NCI-H82 treated with DMSO at 0.1 percent for 48 hours (cell line): Measurements from ENCODE around the gene TTC38.
"Not testable (repeated sequence)": the region's sequence is repeated elsewhere in the genome, so short reads cannot be mapped to it uniquely, and the experiment has no call there.

ENCODE experiments used
- DNase-seq: peaks from one replicate; lab custom pipeline; 2025; ENCODE audit not compliant: unreplicated experiment; lab: John Stamatoyannopoulos, UW

The TTC38 gene

GRCh38 chr22:46245511-46245910 is 22.3 kb upstream of the TTC38 start:
- no peak for DNase-seq

GRCh38 chr22:46246178-46246577 is 21.6 kb upstream of the TTC38 start:
- DNase-seq, result no peak

GRCh38 chr22:46247443-46247975 is 20.3 kb upstream of the TTC38 start:
- no peak for DNase-seq

- DNase-seq, result no peak
These were observed 17.6 kb upstream of the TTC38 start, which contains the start of gene CDPF1 for GRCh38 chr22:46250035-46250782. Gene CDPF1 (minus strand): TSS chr22:46250293. CDS start chr22:46248284, 2,009 bp downstream.

- DNase-seq, result no peak
These were observed 17.1 kb upstream of the TTC38 start for GRCh38 chr22:46250783-46251125.

- DNase-seq, result no peak
These were observed 16.5 kb upstream of the TTC38 start for GRCh38 chr22:46251266-46251665.

- DNase-seq, result no peak
These were observed 15.9 kb upstream of the TTC38 start for GRCh38 chr22:46251816-46252380.

- DNase-seq, result no peak
These were observed 11.3 kb upstream of the TTC38 start for GRCh38 chr22:46256358-46256958.

GRCh38 chr22:46259374-46259773 is 8.4 kb upstream of the TTC38 start:
- no peak for DNase-seq

GRCh38 chr22:46260038-46260437 is 7.8 kb upstream of the TTC38 start:
- DNase-seq, result no peak

- no peak for DNase-seq
These were observed 5.2 kb upstream of the TTC38 start for GRCh38 chr22:46262449-46263215.

- no peak for DNase-seq
These were observed 4.6 kb upstream of the TTC38 start, which contains the start of gene PKDREJ for GRCh38 chr22:46263216-46263590. Gene PKDREJ (minus strand): TSS chr22:46263343. CDS start chr22:46263322, 21 bp downstream.

GRCh38 chr22:46264520-46264919 is 3.3 kb upstream of the TTC38 start:
- DNase-seq, result not testable (repeated sequence)

GRCh38 chr22:46265627-46266026 is 2.2 kb upstream of the TTC38 start:
- DNase-seq, result not testable (repeated sequence)

GRCh38 chr22:46269564-46269963 is 1.8 kb downstream of the TTC38 start:
- no peak for DNase-seq

GRCh38 chr22:46272196-46272595 is 4.4 kb downstream of the TTC38 start:
- no peak for DNase-seq

- DNase-seq, result no peak
These were observed 5.1 kb downstream of the TTC38 start for GRCh38 chr22:46272762-46273431.

- DNase-seq, result no peak
These were observed 5.8 kb downstream of the TTC38 start for GRCh38 chr22:46273432-46274148.

GRCh38 chr22:46274381-46274780 is 6.6 kb downstream of the TTC38 start:
- no peak for DNase-seq

- no peak for DNase-seq
These were observed 7.8 kb downstream of the TTC38 start for GRCh38 chr22:46275455-46276122.
